H9 (cell line): ENCODE measurements around the gene IGFBP1. TPM values are rescaled to one million over a fixed set of nuclear protein-coding genes. Genes with fewer than 3 reads are reported as not detected.

Source experiments
- DNase-seq: peaks from one replicate; pipeline ENCODE4 v3.0.0-alpha.2; 2017
- H2AFZ ChIP-seq: one replicate; pipeline ENCODE4 v1.6.1; 2013; ENCODE audit warnings: mild to moderate bottlenecking, low read length, control low read depth, moderate library complexity
- H2AK5ac ChIP-seq: 2 replicates; pipeline ENCODE4 v1.6.1; 2013; ENCODE audit warnings: low read length, control low read depth, mixed read lengths; ENCODE audit not compliant: insufficient read length
- H2BK120ac ChIP-seq: one replicate; pipeline ENCODE4 v1.6.1; 2013; ENCODE audit warnings: low read depth, mild to moderate bottlenecking, low read length, control low read depth, inconsistent platforms; ENCODE audit not compliant: poor library complexity, severe bottlenecking
- H2BK12ac ChIP-seq: 2 replicates; pipeline ENCODE4 v1.6.1; 2013; ENCODE audit warnings: low read length, control low read depth, mixed read lengths, low read depth; ENCODE audit not compliant: insufficient read length
- H2BK15ac ChIP-seq: 2 replicates; pipeline ENCODE4 v1.6.1; 2013; ENCODE audit warnings: low read depth, low read length, control low read depth
- H2BK20ac ChIP-seq: one replicate; pipeline ENCODE4 v1.6.1; 2013; ENCODE audit warnings: low read depth, mild to moderate bottlenecking, low read length, control low read depth, inconsistent platforms; ENCODE audit not compliant: poor library complexity, severe bottlenecking
- H2BK5ac ChIP-seq: 2 replicates; pipeline ENCODE4 v1.6.1; 2013; ENCODE audit warnings: low read length, control low read depth, mixed read lengths; ENCODE audit not compliant: insufficient read length
- H3K14ac ChIP-seq: 2 replicates; pipeline ENCODE4 v1.6.1; 2013; ENCODE audit warnings: low read length, control low read depth; ENCODE audit not compliant: insufficient read depth
- H3K18ac ChIP-seq: 2 replicates; pipeline ENCODE4 v1.6.1; 2013; ENCODE audit warnings: low read depth, mild to moderate bottlenecking, mixed read lengths, low read length, control low read depth; ENCODE audit not compliant: insufficient read length
- H3K23ac ChIP-seq: 2 replicates; pipeline ENCODE4 v1.6.1; 2013; ENCODE audit warnings: low read length, control low read depth, mixed read lengths, low read depth; ENCODE audit not compliant: insufficient read length
- H3K23me2 ChIP-seq: 2 replicates; pipeline ENCODE4 v1.6.1; 2013; ENCODE audit warnings: low read depth, mild to moderate bottlenecking, mixed read lengths, low read length, control low read depth; ENCODE audit not compliant: insufficient read length, poor library complexity, severe bottlenecking
- H3K27ac ChIP-seq: 2 replicates; pipeline ENCODE4 v1.5.1; 2013; ENCODE audit warnings: low read length, control low read depth, mixed read lengths, low read depth; ENCODE audit not compliant: insufficient read length
- H3K27me3 ChIP-seq: 2 replicates; pipeline ENCODE4 v1.6.1; 2013; ENCODE audit warnings: low read length, control low read depth, inconsistent platforms; ENCODE audit not compliant: insufficient read depth
- H3K4ac ChIP-seq: 2 replicates; pipeline ENCODE4 v1.6.1; 2013; ENCODE audit warnings: low read depth, mild to moderate bottlenecking, control low read depth, inconsistent platforms, low read length, moderate library complexity
- H3K4me1 ChIP-seq: 2 replicates; pipeline ENCODE4 v1.6.1; 2013; ENCODE audit warnings: low read length, control low read depth, inconsistent platforms; ENCODE audit not compliant: insufficient read depth
- H3K4me2 ChIP-seq: 2 replicates; pipeline ENCODE4 v1.6.1; 2013; ENCODE audit warnings: low read length, control low read depth, mixed read lengths; ENCODE audit not compliant: insufficient read length, insufficient read depth
- H3K56ac ChIP-seq: 2 replicates; pipeline ENCODE4 v1.6.1; 2013; ENCODE audit warnings: low read depth, mild to moderate bottlenecking, mixed read lengths, low read length, control low read depth; ENCODE audit not compliant: insufficient read length
- H3K79me1 ChIP-seq: 2 replicates; pipeline ENCODE4 v1.6.1; 2013; ENCODE audit warnings: low read depth, mild to moderate bottlenecking, moderate library complexity, low read length, control low read depth, inconsistent platforms; ENCODE audit not compliant: insufficient read depth, poor library complexity, severe bottlenecking
- H3K79me2 ChIP-seq: 2 replicates; pipeline ENCODE4 v1.6.1; 2013; ENCODE audit warnings: low read length, control low read depth, inconsistent platforms; ENCODE audit not compliant: insufficient read depth
- H3K9ac ChIP-seq: 2 replicates; pipeline ENCODE4 v1.6.1; 2013; ENCODE audit warnings: low read length, control low read depth, mixed read lengths; ENCODE audit not compliant: insufficient read length; ENCODE audit errors: extremely low read depth
- H3K9me3 ChIP-seq: one replicate; pipeline ENCODE4 v1.6.1; 2013; ENCODE audit warnings: low read depth, low read length, inconsistent platforms; ENCODE audit not compliant: control insufficient read depth
- H3T11ph ChIP-seq: one replicate; pipeline ENCODE4 v1.6.1; 2013; ENCODE audit warnings: mild to moderate bottlenecking, low read length, control low read depth, inconsistent platforms
- H4K20me1 ChIP-seq: one replicate; pipeline ENCODE4 v1.6.1; 2013; ENCODE audit not compliant: control insufficient read depth, insufficient read length, insufficient read depth
- H4K5ac ChIP-seq: 2 replicates; pipeline ENCODE4 v1.6.1; 2013; ENCODE audit warnings: low read depth, mild to moderate bottlenecking, mixed read lengths, low read length, control low read depth; ENCODE audit not compliant: insufficient read length
- H4K8ac ChIP-seq: replicated peaks from 2 replicates; pipeline ENCODE4 v1.6.1; 2013; ENCODE audit warnings: low read length, control low read depth, mixed read lengths, low read depth; ENCODE audit not compliant: insufficient read length
- H4K91ac ChIP-seq: 2 replicates; pipeline ENCODE4 v1.6.1; 2013; ENCODE audit warnings: low read depth, mild to moderate bottlenecking, moderate library complexity, mixed read lengths, low read length, control low read depth; ENCODE audit not compliant: insufficient read length
- H3K27ac Mint-ChIP-seq, 3 experiments: 2 replicates in 2 of 3; 3 replicates in 1 of 3; pipeline ENCODE4 v1.8.0; 2020 to 2021; ENCODE audit warnings: mixed read lengths in 3 of 3, mild to moderate bottlenecking in 1 of 3, moderate library complexity in 1 of 3
- H3K27me3 Mint-ChIP-seq: 2 replicates; pipeline ENCODE4 v1.8.0; 2021; ENCODE audit warnings: low read depth, mild to moderate bottlenecking, moderate library complexity, mixed read lengths
- H3K36me3 Mint-ChIP-seq, 3 experiments: 2 replicates in 2 of 3; 3 replicates in 1 of 3; pipeline ENCODE4 v1.8.0; 2020 to 2021; ENCODE audit warnings: low read depth in 3 of 3, mixed read lengths in 3 of 3; ENCODE audit not compliant: insufficient read depth in 1 of 3
- H3K4me1 Mint-ChIP-seq, 2 experiments: 2 replicates each; pipeline ENCODE4 v1.8.0; 2020; ENCODE audit warnings: mixed read lengths in 2 of 2
- H3K4me3 Mint-ChIP-seq, 2 experiments: 2 replicates in 1 of 2; 3 replicates in 1 of 2; pipeline ENCODE4 v1.8.0; 2020 to 2021; ENCODE audit warnings: mild to moderate bottlenecking in 2 of 2, mixed read lengths in 2 of 2, moderate library complexity in 1 of 2
- H3K9me3 Mint-ChIP-seq, 2 experiments: 2 replicates in 1 of 2; 3 replicates in 1 of 2; pipeline ENCODE4 v1.8.0; 2020; ENCODE audit warnings: mild to moderate bottlenecking in 2 of 2, mixed read lengths in 2 of 2, moderate library complexity in 1 of 2
- CTCF ChIP-seq: fragments of 200-600 bp; sonication (generic); conservative IDR thresholded peaks from 3 replicates; pipeline ENCODE4 v1.8.0; 2021; ENCODE audit warnings: antibody characterized with exemption, mild to moderate bottlenecking
- WGBS: extraction: QIAGEN DNeasy Blood & Tissue Kit; methylation state at CpG from one replicate; pipeline ENCODE4 v1.1.7; 2013; ENCODE audit warnings: missing lambda C conversion rate, low lambda C conversion rate, mixed read lengths; ENCODE audit not compliant: insufficient read length; ENCODE audit errors: extremely low coverage; 5-methylcytosine and 5-hydroxymethylcytosine counted together
- total RNA-seq: library from RNA; stranded (reverse); gene quantifications from 2 replicates; pipeline ENCODE4 v1.2.1, GENCODE V29; 2021

Gene IGFBP1
- total RNA-seq, 1 experiment from 2014 or later: not detected

- no peak overlapping the region for H3K23ac ChIP-seq
- Mint-ChIP-seq H3K9me3 (peaks cover 0 to 2% of the 10 kb centered on the region in 2 experiments; a peak in 1 of 5 replicates), H3K36me3 (peaks cover 0 to 13% (median 2%) of the 10 kb centered on the region in 3 experiments; a peak in 2 of 7 replicates), H3K4me3 (no peak overlapping the region), H3K27me3 (peaks cover 21% of the 10 kb centered on the region), H3K4me1 (peaks cover 3% of the 10 kb centered on the region in 2 experiments; a peak in 3 of 4 replicates), H3K27ac (no peak overlapping the region; a peak in 1 of 7 replicates)
- H2BK20ac ChIP-seq: no peak overlapping the region
- no peak overlapping the region for H2BK15ac ChIP-seq
- H4K5ac ChIP-seq: no peak overlapping the region
- no peak overlapping the region for H3K4me2 ChIP-seq
- H2BK5ac ChIP-seq: no peak overlapping the region
- H3K18ac ChIP-seq: no peak overlapping the region
- no peaks in the 10 kb centered on the region for H4K20me1 ChIP-seq
- no peaks in the 10 kb centered on the region for H3K27me3 ChIP-seq
- no peak overlapping the region for H3K4ac ChIP-seq
- no CpG with 5 or more reads among the region's 3 CpGs for WGBS
- no peak for DNase-seq
- H3K79me1 ChIP-seq: no peaks in the 10 kb centered on the region
- no peak overlapping the region for H4K91ac ChIP-seq
- H2BK12ac ChIP-seq: no peak overlapping the region
- no peak overlapping the region for H4K8ac ChIP-seq
- no peak overlapping the region for H3K27ac ChIP-seq
- no peak overlapping the region for H3T11ph ChIP-seq
- H3K9ac ChIP-seq: no peak overlapping the region
- no peaks in the 10 kb centered on the region for H3K23me2 ChIP-seq
- H2AK5ac ChIP-seq: no peak overlapping the region
- no peak overlapping the region for H3K14ac ChIP-seq
- H2AFZ ChIP-seq: no peak overlapping the region
- no peaks in the 10 kb centered on the region for H3K4me1 ChIP-seq
- no peak for TF ChIP-seq CTCF
- H3K9me3 ChIP-seq: no peaks in the 10 kb centered on the region
- H2BK120ac ChIP-seq: no peak overlapping the region
- no peaks in the 10 kb centered on the region for H3K79me2 ChIP-seq
- no peak overlapping the region for H3K56ac ChIP-seq
These were observed 22.6 kb downstream of the IGFBP1 start for GRCh38 chr7:45910855-45911254.
